ENCODE results near the gene ESRRA. TPM values are rescaled to one million over a fixed set of nuclear protein-coding genes. Genes with fewer than 3 reads are reported as not detected.

The ESRRA gene
- polyA plus RNA-seq, 3 donors from 2014 or later = 4.6 to 18.0 (median 8.7) TPM

GRCh38 chr11:64265176-64266160 is 39.9 kb upstream of the ESRRA start:
- Mint-ChIP-seq H3K9me3 (no peaks in the 10 kb centered on the region), H3K27ac (no peak overlapping the region), H3K27me3 (ENCODE audit: low read depth in 3 of 3) (peaks cover 10 to 19% (median 10%) of the 10 kb centered on the region in 3 donors), H3K4me3 (no peak overlapping the region), H3K4me1 (peaks cover 23 to 25% of the 10 kb centered on the region in 2 donors), H3K36me3 (peaks cover 0 to 3% (median 0%) of the 10 kb centered on the region in 3 donors)
- DNase-seq = no peak

- Mint-ChIP-seq H3K36me3 (peaks cover 0 to 3% (median 0%) of the 10 kb centered on the region in 3 donors), H3K9me3 (no peaks in the 10 kb centered on the region), H3K27ac (peak overlapping the region in 2 of 6 donors; percentile 13 to 73), H3K4me3 (peak overlapping the region in 1 of 5 donors; percentile 12), H3K4me1 (peaks cover 26 to 29% of the 10 kb centered on the region in 2 donors), H3K27me3 (ENCODE audit: low read depth in 3 of 3) (peaks cover 17 to 28% (median 19%) of the 10 kb centered on the region in 3 donors)
- no peak for DNase-seq
These were observed 39.0 kb upstream of the ESRRA start for GRCh38 chr11:64266339-64266738.

GRCh38 chr11:64267207-64267945 is 37.9 kb upstream of the ESRRA start:
- Mint-ChIP-seq H3K4me3 (peak overlapping the region; percentile 29 to 96 (median 91)), H3K27ac (peak overlapping the region; percentile 91 to 100 (median 98)), H3K27me3 (ENCODE audit: low read depth in 3 of 3) (peaks cover 18 to 32% (median 20%) of the 10 kb centered on the region in 3 donors), H3K9me3 (no peaks in the 10 kb centered on the region), H3K36me3 (peaks cover 0 to 3% (median 0%) of the 10 kb centered on the region in 3 donors), H3K4me1 (peaks cover 33 to 35% of the 10 kb centered on the region in 2 donors)
- DNase-seq = no peak

GRCh38 chr11:64268025-64268892 is 37.1 kb upstream of the ESRRA start:
- peaks cover 33 to 35% of the 10 kb centered on the region in 2 donors for H3K4me1 Mint-ChIP-seq
- H3K36me3 Mint-ChIP-seq = no peaks in the 10 kb centered on the region
- no peaks in the 10 kb centered on the region for H3K9me3 Mint-ChIP-seq
- peak overlapping the region; percentile 91 to 100 (median 98) for H3K27ac Mint-ChIP-seq
- peak overlapping the region; percentile 91 to 99 (median 93) for H3K4me3 Mint-ChIP-seq
- H3K27me3 Mint-ChIP-seq (ENCODE audit: low read depth in 3 of 3) = peaks cover 18 to 32% (median 20%) of the 10 kb centered on the region in 3 donors
- DNase-seq = peak in 2 of 3 donors; percentile 30 to 37

- peak in 2 of 3 donors; percentile 47 to 54 for DNase-seq
- Mint-ChIP-seq H3K4me3 (peak overlapping the region; percentile 91 to 99 (median 93)), H3K27me3 (ENCODE audit: low read depth in 3 of 3) (peaks cover 18 to 32% (median 22%) of the 10 kb centered on the region in 3 donors), H3K36me3 (no peaks in the 10 kb centered on the region), H3K4me1 (peaks cover 33 to 35% of the 10 kb centered on the region in 2 donors), H3K27ac (peak overlapping the region; percentile 91 to 100 (median 98)), H3K9me3 (no peaks in the 10 kb centered on the region)
These were observed 36.3 kb upstream of the ESRRA start for GRCh38 chr11:64268893-64269539.

GRCh38 chr11:64269540-64270220 is 35.6 kb upstream of the ESRRA start:
- no peaks in the 10 kb centered on the region for H3K9me3 Mint-ChIP-seq
- peak; percentile 96 to 97 (median 97) for DNase-seq
- peaks cover 18 to 32% (median 22%) of the 10 kb centered on the region in 3 donors for H3K27me3 Mint-ChIP-seq (ENCODE audit: low read depth in 3 of 3)
- H3K4me3 Mint-ChIP-seq = peak overlapping the region; percentile 91 to 99 (median 93)
- H3K4me1 Mint-ChIP-seq = peaks cover 33 to 35% of the 10 kb centered on the region in 2 donors
- H3K27ac Mint-ChIP-seq = peak overlapping the region; percentile 91 to 100 (median 99)
- no peaks in the 10 kb centered on the region for H3K36me3 Mint-ChIP-seq

- Mint-ChIP-seq H3K36me3 (peaks cover 0 to 5% (median 0%) of the 10 kb centered on the region in 3 donors), H3K4me1 (peaks cover 13% of the 10 kb centered on the region in 2 donors), H3K27ac (no peak overlapping the region), H3K9me3 (no peaks in the 10 kb centered on the region), H3K4me3 (no peak overlapping the region), H3K27me3 (ENCODE audit: low read depth in 3 of 3) (peaks cover 13 to 15% (median 15%) of the 10 kb centered on the region in 3 donors)
- no peak for DNase-seq
These were observed 30.1 kb upstream of the ESRRA start for GRCh38 chr11:64275031-64275800.

- H3K36me3 Mint-ChIP-seq = peaks cover 0 to 5% (median 0%) of the 10 kb centered on the region in 3 donors
These were observed 29.5 kb upstream of the ESRRA start for GRCh38 chr11:64275841-64276240.

GRCh38 chr11:64276653-64277431 is 28.5 kb upstream of the ESRRA start:
- Mint-ChIP-seq H3K9me3 (no peaks in the 10 kb centered on the region), H3K27ac (no peak overlapping the region), H3K36me3 (peaks cover 0 to 8% (median 5%) of the 10 kb centered on the region in 3 donors), H3K27me3 (ENCODE audit: low read depth in 3 of 3) (peaks cover 1 to 2% (median 2%) of the 10 kb centered on the region in 3 donors), H3K4me3 (no peak overlapping the region), H3K4me1 (peaks cover 3 to 6% of the 10 kb centered on the region in 2 donors)
- DNase-seq = no peak

More at GRCh38 chr11:64275841-64276240, 29.5 kb upstream of the ESRRA start:
- Mint-ChIP-seq H3K27me3 (ENCODE audit: low read depth in 3 of 3) (peaks cover 7 to 10% (median 8%) of the 10 kb centered on the region in 3 donors), H3K4me1 (peaks cover 7 to 9% of the 10 kb centered on the region in 2 donors), H3K4me3 (no peak overlapping the region), H3K9me3 (no peaks in the 10 kb centered on the region), H3K27ac (no peak overlapping the region)
- no peak for DNase-seq

- Mint-ChIP-seq H3K36me3 (peaks cover 0 to 8% (median 5%) of the 10 kb centered on the region in 3 donors), H3K27ac (peak overlapping the region in 2 of 6 donors; percentile 19 to 55), H3K4me3 (no peak overlapping the region), H3K9me3 (no peaks in the 10 kb centered on the region), H3K27me3 (ENCODE audit: low read depth in 3 of 3) (peaks cover 0 to 2% (median 1%) of the 10 kb centered on the region in 3 donors), H3K4me1 (peaks cover 0 to 4% of the 10 kb centered on the region in 2 donors)
- no peak for DNase-seq
These were observed 26.6 kb upstream of the ESRRA start for GRCh38 chr11:64278576-64279190.
